GM19463 (cell line): ENCODE data around the gene C1GALT1.
A peak's percentile ranks its signal among the peaks of the same experiment; 100 is the strongest.
"Not testable (repeated sequence)": the region's sequence is repeated elsewhere in the genome, so short reads cannot be mapped to it uniquely, and the experiment has no call there.

Experiments
- ATAC-seq: cut with Tn5 transposase; IDR thresholded peaks from one replicate; pipeline ENCODE4 v1.9.1; 2021; ENCODE audit warnings: mild to moderate bottlenecking, moderate library complexity; ENCODE audit not compliant: unreplicated experiment

Gene C1GALT1

GRCh38 chr7:7199592-7199991 lies 17.2 kb downstream of the C1GALT1 start:
- ATAC-seq: not testable (repeated sequence)

- not testable (repeated sequence) for ATAC-seq
These were observed 17.9 kb downstream of the C1GALT1 start for GRCh38 chr7:7200255-7200654.

DNA sequence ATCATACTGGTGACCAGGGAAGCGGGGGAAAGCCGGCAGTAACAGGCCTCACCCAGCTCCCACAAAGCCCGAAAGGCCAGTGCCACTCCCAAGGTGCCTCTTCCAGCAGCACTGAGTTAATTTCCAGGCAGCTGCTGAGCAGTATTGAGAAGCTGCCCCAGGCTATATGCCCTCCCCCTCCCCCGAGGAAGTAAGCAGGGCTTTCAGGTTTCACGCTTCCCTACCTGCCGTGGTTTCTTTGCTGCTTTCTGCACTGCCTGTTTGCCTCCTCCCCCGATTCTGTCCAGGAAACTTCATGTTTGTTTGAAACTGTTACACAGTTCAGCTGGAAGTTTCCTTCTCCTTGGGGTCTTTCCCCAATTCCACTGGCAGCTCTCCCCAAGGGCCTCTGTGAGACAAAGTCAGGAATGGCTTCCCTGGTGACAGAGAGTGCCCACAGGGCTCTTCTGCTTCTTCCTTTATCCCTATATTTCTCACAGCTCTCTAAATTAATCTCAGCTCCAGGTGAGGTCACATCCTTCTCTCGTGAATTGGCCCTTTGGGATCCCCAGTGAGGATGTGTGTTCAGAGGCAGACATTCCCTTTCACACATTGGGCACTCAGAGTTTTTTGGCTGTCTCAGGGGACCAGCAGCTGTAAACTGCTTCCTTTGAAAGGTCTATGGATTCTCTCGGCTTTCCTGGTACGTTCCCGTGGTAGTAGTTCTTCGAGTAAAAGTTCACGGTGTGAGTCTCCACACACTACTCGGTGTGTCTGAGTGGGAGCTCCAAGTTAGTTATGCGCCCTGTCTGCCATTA lies 19.4 kb downstream of the C1GALT1 start:
- peak; percentile 97 for ATAC-seq

GRCh38 chr7:7202375-7202720 lies 20.0 kb downstream of the C1GALT1 start:
- ATAC-seq: no peak

DNA sequence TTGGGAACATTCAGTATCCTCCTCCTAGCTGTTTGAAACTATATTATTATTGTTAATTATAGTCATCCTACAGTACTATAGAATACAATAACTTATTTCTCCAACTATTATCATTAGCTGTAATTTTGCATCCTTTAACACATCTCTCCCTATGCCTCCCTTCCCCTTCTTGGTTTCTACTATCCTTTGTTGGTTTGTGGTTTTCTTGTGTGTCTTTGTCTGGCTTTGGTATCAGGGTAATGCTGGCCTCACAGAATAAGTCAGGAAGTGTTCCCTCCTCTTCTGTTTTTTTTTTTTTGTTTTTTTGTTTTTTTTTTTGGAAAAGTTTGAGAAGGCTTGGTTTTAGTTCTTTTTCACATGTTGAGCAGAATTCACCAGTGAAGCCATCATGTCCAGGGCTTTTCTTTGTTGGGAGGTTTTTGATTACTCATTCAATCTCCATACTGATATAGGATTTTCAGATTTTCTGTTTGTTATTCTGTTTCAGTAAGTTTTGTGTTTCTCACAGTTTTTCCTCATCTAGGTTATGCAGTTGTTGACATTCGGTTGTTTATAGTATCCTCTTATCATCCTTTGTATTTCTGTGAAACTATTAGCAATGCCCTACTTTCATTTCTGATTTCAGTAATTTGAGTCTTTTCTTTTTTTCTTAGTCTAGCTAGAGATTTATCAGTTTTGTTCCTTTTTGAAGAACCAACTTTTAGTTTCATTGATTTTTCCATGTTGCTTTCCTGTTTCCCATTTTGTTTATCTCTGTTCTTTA lies 21.6 kb downstream of the C1GALT1 start:
- no peak for ATAC-seq

DNA sequence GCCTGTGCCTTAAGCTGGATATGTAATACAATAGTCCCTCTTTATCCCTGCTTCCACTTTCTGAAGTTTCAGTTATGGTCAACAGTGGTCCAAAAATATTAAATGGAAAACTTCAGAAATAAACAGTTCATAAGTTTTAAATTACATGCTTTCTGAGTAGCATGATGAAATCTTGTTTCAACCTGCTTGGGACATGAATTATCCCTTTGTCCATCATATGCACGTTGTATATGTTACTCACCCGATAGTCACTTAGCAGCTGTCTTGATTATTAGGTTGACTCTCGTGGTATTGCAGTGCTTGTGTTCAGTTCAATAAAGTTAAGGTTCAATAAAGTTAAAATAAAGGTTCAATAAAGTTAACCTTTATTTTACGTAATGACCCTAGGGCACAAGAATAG lies 25.5 kb downstream of the C1GALT1 start:
- ATAC-seq: no peak

- ATAC-seq: no peak
These were observed 26.2 kb downstream of the C1GALT1 start for GRCh38 chr7:7208520-7208919.

GRCh38 chr7:7209412-7210050 lies 27.2 kb downstream of the C1GALT1 start:
- no peak for ATAC-seq

- ATAC-seq: no peak
These were observed 28.3 kb downstream of the C1GALT1 start for GRCh38 chr7:7210475-7211237.

DNA sequence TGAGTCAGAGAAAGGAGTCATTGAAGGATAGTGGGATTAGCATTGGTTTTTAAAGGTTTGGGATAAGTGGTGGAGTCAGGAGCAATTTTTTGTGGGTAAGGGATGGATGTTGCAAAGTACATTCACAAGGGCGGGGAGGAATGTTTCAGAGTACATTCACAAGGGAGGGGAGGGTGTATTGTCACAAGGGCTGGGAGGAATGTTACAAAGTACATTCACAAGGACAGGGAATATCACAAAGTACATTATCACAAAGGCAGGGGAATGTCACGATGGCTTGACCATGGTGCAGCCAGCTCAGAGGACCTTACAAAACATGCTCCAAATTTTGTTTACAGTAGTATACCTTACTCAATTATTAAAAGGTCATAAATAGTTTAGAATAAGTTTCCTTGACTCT lies 30.3 kb downstream of the C1GALT1 start:
- no peak for ATAC-seq

- ATAC-seq: no peak
These were observed 32.3 kb downstream of the C1GALT1 start for GRCh38 chr7:7214398-7215347.

DNA sequence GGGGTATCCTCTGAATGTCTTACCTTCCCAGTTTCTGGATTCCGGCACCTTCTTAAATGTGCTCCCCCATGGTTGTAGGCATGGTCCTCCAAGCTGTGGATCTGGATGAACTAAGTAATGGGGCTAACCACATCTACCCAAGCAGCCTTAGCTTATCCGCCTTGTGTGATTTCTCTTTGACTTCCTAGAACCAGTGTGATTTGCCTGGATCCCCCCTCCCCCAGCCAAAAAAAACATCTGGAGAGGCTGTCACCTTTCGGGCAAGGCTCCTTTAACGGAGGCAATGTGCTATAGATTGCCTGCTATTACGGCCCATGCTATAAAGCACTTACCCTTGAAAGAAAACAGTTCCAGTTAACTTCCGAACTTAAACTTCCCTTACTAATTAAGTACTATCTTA lies 33.9 kb downstream of the C1GALT1 start:
- ATAC-seq: no peak

GRCh38 chr7:7219216-7219615 lies 36.9 kb downstream of the C1GALT1 start:
- no peak for ATAC-seq

DNA sequence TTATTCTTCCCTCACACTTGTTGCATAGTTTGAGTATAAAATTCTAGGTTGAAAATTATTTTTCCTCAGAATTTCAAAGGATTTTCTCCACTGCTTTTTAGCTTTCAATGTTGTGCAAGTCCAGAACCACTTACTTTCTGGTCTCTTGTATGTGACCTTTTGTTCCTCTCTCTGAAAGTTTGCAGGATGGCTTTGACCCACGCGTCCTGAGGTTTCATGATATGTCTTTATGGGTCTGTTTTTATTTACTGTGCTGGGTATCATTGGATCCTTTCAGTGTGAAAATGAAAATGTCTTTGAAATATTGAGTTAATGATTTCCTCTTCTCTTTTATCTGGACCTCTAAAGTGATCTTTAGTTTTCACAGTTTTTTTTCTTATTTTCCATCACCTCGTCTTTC lies 38.5 kb downstream of the C1GALT1 start:
- no peak for ATAC-seq

DNA sequence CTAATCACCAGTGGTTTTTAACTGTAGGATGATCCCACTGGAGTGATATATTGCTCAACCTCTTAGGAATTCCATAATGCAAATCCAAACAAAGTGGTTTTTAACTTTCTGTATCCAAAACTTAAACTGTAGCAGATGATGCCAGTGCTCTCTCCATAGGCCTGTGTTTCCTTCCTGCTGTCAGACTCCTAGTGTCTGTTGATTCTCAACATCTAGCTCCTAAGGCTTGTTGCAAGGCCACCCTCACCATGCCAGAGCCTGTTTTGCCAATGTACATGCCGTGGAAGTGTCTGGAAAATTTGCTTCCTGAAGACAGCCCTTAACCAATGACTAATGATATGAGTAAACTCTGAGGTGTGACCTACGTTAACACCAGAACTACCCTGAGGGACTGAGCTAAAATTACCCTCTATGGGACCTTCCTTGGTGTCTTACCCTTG lies 39.3 kb downstream of the C1GALT1 start:
- ATAC-seq: no peak

DNA sequence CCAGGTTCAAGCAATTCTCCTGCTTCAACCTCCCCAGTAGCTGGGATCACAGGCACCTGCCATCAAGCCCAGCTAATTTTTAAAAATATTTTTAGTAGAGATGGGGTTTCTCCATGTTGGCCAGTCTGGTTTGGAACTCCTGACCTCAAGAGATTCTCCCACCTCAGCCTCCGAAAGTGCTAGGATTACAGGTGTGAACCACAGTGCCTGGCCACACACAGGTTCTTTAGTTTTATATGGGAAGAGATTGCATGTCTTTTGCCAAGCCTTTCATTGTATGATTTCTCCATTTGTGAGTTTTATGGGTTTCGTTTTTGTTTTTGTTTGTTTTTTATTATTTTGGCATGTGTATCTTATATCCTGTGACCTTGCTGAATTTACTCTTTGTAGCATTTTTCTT lies 40.9 kb downstream of the C1GALT1 start:
- ATAC-seq: no peak

DNA sequence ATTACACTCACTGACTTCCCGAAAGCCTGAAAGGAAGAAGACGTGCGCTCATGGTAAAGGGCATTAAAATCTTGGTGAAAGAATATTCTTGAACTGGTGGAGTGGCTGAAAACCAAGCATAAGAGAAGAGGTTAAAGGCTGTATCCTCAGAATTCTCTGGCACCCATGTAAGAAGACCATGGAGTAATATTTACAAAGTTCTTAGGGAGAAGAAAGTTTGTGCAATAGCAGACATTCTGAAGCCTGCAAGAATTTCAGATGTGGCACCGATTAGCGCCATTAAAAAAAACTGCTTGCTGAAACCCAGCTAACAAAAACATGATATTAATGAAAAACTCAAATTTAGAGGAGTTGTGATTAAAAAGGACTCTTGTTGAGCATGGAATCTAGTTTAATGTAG lies 44.1 kb downstream of the C1GALT1 start:
- no peak for ATAC-seq

GRCh38 chr7:7228472-7228871 lies 46.1 kb downstream of the C1GALT1 start:
- ATAC-seq: no peak

GRCh38 chr7:7228967-7229366 lies 46.6 kb downstream of the C1GALT1 start:
- ATAC-seq: no peak

- no peak for ATAC-seq
These were observed 48.7 kb downstream of the C1GALT1 start for GRCh38 chr7:7231000-7231399.
